ENCODE data around the gene CPNE4. TPM values are rescaled to one million over a fixed set of nuclear protein-coding genes. Genes with fewer than 3 reads are reported as not detected.

Gene CPNE4
- total RNA-seq, 1 experiment from 2014 or later, result 5.7 TPM

- H3K4me1 ChIP-seq (ENCODE audit: insufficient read depth, low read length, poor library complexity, severe bottlenecking), result peaks cover 30% of the 10 kb centered on the region
- no peaks in the 10 kb centered on the region for H3K27me3 ChIP-seq (replicated peaks; ENCODE audit: insufficient read depth, low read depth, low read length, poor library complexity)
- H3K4me3 ChIP-seq (ENCODE audit: low read depth, low read length, poor library complexity, severe bottlenecking), result no peak overlapping the region
- intact Hi-C loops (cut with micrococcal nuclease; ENCODE audit: unreplicated experiment), result no loop called here
- BruUV-seq (replicated peaks), result no TSS peak
- TF ChIP-seq EZH2 (IDR thresholded peaks at IDR 0.05; ENCODE audit: borderline replicate concordance, low read depth, low read length, poor library complexity, severe bottlenecking), result no peak
- no peak for TF ChIP-seq CTCF (conservative IDR thresholded peaks at IDR 0.05; ENCODE audit: low read depth, low read length)
- no peak overlapping the region for H3K27ac ChIP-seq (ENCODE audit: low read depth, low read length, poor library complexity, severe bottlenecking)
- ChIA-PET CTCF (no interaction called here), POLR2A (ENCODE audit: low non-redundant PET) (no interaction called here)
- no peaks in the 10 kb centered on the region for H3K9me3 ChIP-seq (ENCODE audit: low read depth, low read length, poor library complexity, severe bottlenecking)
- no peaks in the 10 kb centered on the region for H3K36me3 ChIP-seq (ENCODE audit: insufficient read depth, low read length, poor library complexity, severe bottlenecking)
- no peak for DNase-seq (ENCODE audit: low spot score)
Observed at GRCh38 chr3:132008837-132009236, 26.0 kb downstream of the CPNE4 start.

- no peak overlapping the region for H3K4me3 ChIP-seq (ENCODE audit: low read depth, low read length, poor library complexity, severe bottlenecking)
- intact Hi-C loops (cut with micrococcal nuclease; ENCODE audit: unreplicated experiment), result no loop called here
- no TSS peak for BruUV-seq (replicated peaks)
Observed at GRCh38 chr3:132007617-132008016, 27.2 kb downstream of the CPNE4 start.

GRCh38 chr3:132006605-132007204, 28.1 kb downstream of the CPNE4 start:
- ChIA-PET POLR2A (ENCODE audit: low non-redundant PET) (no interaction called here), CTCF (no interaction called here)
- Histone ChIP-seq H3K4me3 (ENCODE audit: low read depth, low read length, poor library complexity, severe bottlenecking) (no peak overlapping the region), H3K9me3 (ENCODE audit: low read depth, low read length, poor library complexity, severe bottlenecking) (no peaks in the 10 kb centered on the region), H3K27me3 (replicated peaks; ENCODE audit: insufficient read depth, low read depth, low read length, poor library complexity) (no peaks in the 10 kb centered on the region), H3K4me1 (ENCODE audit: insufficient read depth, low read length, poor library complexity, severe bottlenecking) (peaks cover 32% of the 10 kb centered on the region), H3K27ac (ENCODE audit: low read depth, low read length, poor library complexity, severe bottlenecking) (no peak overlapping the region), H3K36me3 (ENCODE audit: insufficient read depth, low read length, poor library complexity, severe bottlenecking) (no peaks in the 10 kb centered on the region)
- TF ChIP-seq EZH2 (IDR thresholded peaks at IDR 0.05; ENCODE audit: borderline replicate concordance, low read depth, low read length, poor library complexity, severe bottlenecking) (no peak), CTCF (conservative IDR thresholded peaks at IDR 0.05; ENCODE audit: low read depth, low read length) (peak; percentile 56)
- DNase-seq (ENCODE audit: low spot score), result peak; percentile 55
- intact Hi-C loops (cut with micrococcal nuclease; ENCODE audit: unreplicated experiment), result no loop called here
- no TSS peak for BruUV-seq (replicated peaks)

More at GRCh38 chr3:132007617-132008016, 27.2 kb downstream of the CPNE4 start:
- H3K4me1 ChIP-seq (ENCODE audit: insufficient read depth, low read length, poor library complexity, severe bottlenecking), result peaks cover 31% of the 10 kb centered on the region
- POLR2A ChIA-PET (ENCODE audit: low non-redundant PET), result no interaction called here
- H3K27ac ChIP-seq (ENCODE audit: low read depth, low read length, poor library complexity, severe bottlenecking), result no peak overlapping the region
- no peaks in the 10 kb centered on the region for H3K9me3 ChIP-seq (ENCODE audit: low read depth, low read length, poor library complexity, severe bottlenecking)
- TF ChIP-seq EZH2 (IDR thresholded peaks at IDR 0.05; ENCODE audit: borderline replicate concordance, low read depth, low read length, poor library complexity, severe bottlenecking) (no peak), CTCF (conservative IDR thresholded peaks at IDR 0.05; ENCODE audit: low read depth, low read length) (no peak)
- H3K36me3 ChIP-seq (ENCODE audit: insufficient read depth, low read length, poor library complexity, severe bottlenecking), result no peaks in the 10 kb centered on the region
- DNase-seq (ENCODE audit: low spot score), result no peak
- CTCF ChIA-PET, result no interaction called here
- H3K27me3 ChIP-seq (replicated peaks; ENCODE audit: insufficient read depth, low read depth, low read length, poor library complexity), result no peaks in the 10 kb centered on the region

Data from A673 (cell line).